Fibroblast of lung (primary cell): ENCODE measurements around the gene SUPT3H.

Experiments used
- CTCF ChIP-seq, 2 donors: IDR thresholded peaks in 1 of 2; conservative IDR thresholded peaks in 1 of 2; 1 replicate in 1 of 2; 2 replicates in 1 of 2; pipeline ENCODE4 v1.5.1; 2011 to 2012; ENCODE audit warnings: low read length in 2 of 2, control low read depth in 1 of 2, inconsistent platforms in 1 of 2, low read depth in 1 of 2, mild to moderate bottlenecking in 1 of 2
- EZH2 ChIP-seq: IDR thresholded peaks from 2 replicates; pipeline ENCODE4 v1.5.1; 2012; ENCODE audit warnings: low read length, control low read depth, mild to moderate bottlenecking; ENCODE audit errors: missing control alignments

GRCh38 chr6:44995486-44996132, 382.1 kb downstream of the SUPT3H start:
- no peak for TF ChIP-seq CTCF (conservative IDR thresholded peaks at IDR 0.05 in 1 of 2, IDR thresholded peaks at IDR 0.05 in 1 of 2; ENCODE audit: low read depth in 1 of 2, low read length in 2 of 2)
- TF ChIP-seq EZH2 = no peak
